ENCODE results near the gene TOR1AIP1.

The TOR1AIP1 gene

GRCh38 chr1:179930867-179931266 is 48.8 kb downstream of the TOR1AIP1 start:
- Histone ChIP-seq H3K9ac (ENCODE audit: low read depth, low read length) (no peak overlapping the region), H3K27me3 (ENCODE audit: insufficient read depth, low read length, poor library complexity) (no peaks in the 10 kb centered on the region), H3K79me2 (ENCODE audit: insufficient read depth, low read length) (no peaks in the 10 kb centered on the region), H3K4me2 (ENCODE audit: insufficient read depth, low read length) (no peak overlapping the region), H4K20me1 (ENCODE audit: insufficient read depth, low read length) (no peaks in the 10 kb centered on the region), H3K4me3 (ENCODE audit: low read depth in 1 of 2, low read length in 2 of 2) (no peak overlapping the region), H3K4me1 (ENCODE audit: insufficient read depth, low read length) (no peaks in the 10 kb centered on the region), H3K36me3 (ENCODE audit: insufficient read depth, low read length) (no peaks in the 10 kb centered on the region), H3K9me3 (ENCODE audit: insufficient read depth, low read length, severe bottlenecking) (no peaks in the 10 kb centered on the region), H3K27ac (ENCODE audit: low read length) (no peak overlapping the region), H2AFZ (ENCODE audit: low read depth, low read length) (no peak overlapping the region)
- DNase-seq (no peak), ATAC-seq (ENCODE audit: insufficient read depth, low read depth) (no peak)
- TF ChIP-seq EZH2 (IDR thresholded peaks at IDR 0.05; ENCODE audit: borderline replicate concordance, low read depth, low read length, severe bottlenecking) (no peak), CTCF (IDR thresholded peaks at IDR 0.05; ENCODE audit: borderline replicate concordance, extremely low read depth, low read length, poor library complexity, severe bottlenecking) (no peak)

GRCh38 chr1:179933219-179933618 is 51.1 kb downstream of the TOR1AIP1 start:
- no peaks in the 10 kb centered on the region for H3K9me3 ChIP-seq (ENCODE audit: insufficient read depth, low read length, severe bottlenecking)
- no peak for TF ChIP-seq EZH2 (IDR thresholded peaks at IDR 0.05; ENCODE audit: borderline replicate concordance, low read depth, low read length, severe bottlenecking)
- no peak for TF ChIP-seq CTCF (IDR thresholded peaks at IDR 0.05; ENCODE audit: borderline replicate concordance, extremely low read depth, low read length, poor library complexity, severe bottlenecking)
- H3K4me3 ChIP-seq (ENCODE audit: low read depth in 1 of 2, low read length in 2 of 2) = no peak overlapping the region
- no peaks in the 10 kb centered on the region for H3K79me2 ChIP-seq (ENCODE audit: insufficient read depth, low read length)
- H3K4me2 ChIP-seq (ENCODE audit: insufficient read depth, low read length) = no peak overlapping the region
- H3K9ac ChIP-seq (ENCODE audit: low read depth, low read length) = no peak overlapping the region
- H3K27ac ChIP-seq (ENCODE audit: low read length) = no peak overlapping the region
- H3K36me3 ChIP-seq (ENCODE audit: insufficient read depth, low read length) = no peaks in the 10 kb centered on the region
- H2AFZ ChIP-seq (ENCODE audit: low read depth, low read length) = no peak overlapping the region
- H3K4me1 ChIP-seq (ENCODE audit: insufficient read depth, low read length) = no peaks in the 10 kb centered on the region
- ATAC-seq (ENCODE audit: insufficient read depth, low read depth) = no peak
- H3K27me3 ChIP-seq (ENCODE audit: insufficient read depth, low read length, poor library complexity) = no peaks in the 10 kb centered on the region
- no peak for DNase-seq
- no peaks in the 10 kb centered on the region for H4K20me1 ChIP-seq (ENCODE audit: insufficient read depth, low read length)

- H2AFZ ChIP-seq (ENCODE audit: low read depth, low read length) = no peak overlapping the region
- H3K36me3 ChIP-seq (ENCODE audit: insufficient read depth, low read length) = no peaks in the 10 kb centered on the region
- H3K4me3 ChIP-seq (ENCODE audit: low read depth in 1 of 2, low read length in 2 of 2) = no peak overlapping the region
- H3K9me3 ChIP-seq (ENCODE audit: insufficient read depth, low read length, severe bottlenecking) = no peaks in the 10 kb centered on the region
- H3K9ac ChIP-seq (ENCODE audit: low read depth, low read length) = no peak overlapping the region
- TF ChIP-seq CTCF (IDR thresholded peaks at IDR 0.05; ENCODE audit: borderline replicate concordance, extremely low read depth, low read length, poor library complexity, severe bottlenecking) = no peak
- no peak for TF ChIP-seq EZH2 (IDR thresholded peaks at IDR 0.05; ENCODE audit: borderline replicate concordance, low read depth, low read length, severe bottlenecking)
- no peak for DNase-seq
- ATAC-seq (ENCODE audit: insufficient read depth, low read depth) = no peak
- H3K4me2 ChIP-seq (ENCODE audit: insufficient read depth, low read length) = no peak overlapping the region
- H4K20me1 ChIP-seq (ENCODE audit: insufficient read depth, low read length) = no peaks in the 10 kb centered on the region
- no peaks in the 10 kb centered on the region for H3K79me2 ChIP-seq (ENCODE audit: insufficient read depth, low read length)
- no peaks in the 10 kb centered on the region for H3K27me3 ChIP-seq (ENCODE audit: insufficient read depth, low read length, poor library complexity)
- H3K27ac ChIP-seq (ENCODE audit: low read length) = no peak overlapping the region
- H3K4me1 ChIP-seq (ENCODE audit: insufficient read depth, low read length) = no peaks in the 10 kb centered on the region
Measured at GRCh38 chr1:179935909-179936496, 53.9 kb downstream of the TOR1AIP1 start.

Data from DND-41 (cell line).